Activated CD4-positive, alpha-beta T cell treated with anti-CD3 and anti-CD28 coated beads, Interleukin-10, Interleukin-2, amounts not matched to agents 100 ng/mL and 50 ng/mL, durations not matched to agents 16 hours and 8 hours (primary cell): ENCODE measurements around the gene MLNR.

Experiments used
- DNase-seq: peaks from one replicate; pipeline ENCODE4 v3.0.0-alpha.2; 2020

The MLNR gene, protein sequence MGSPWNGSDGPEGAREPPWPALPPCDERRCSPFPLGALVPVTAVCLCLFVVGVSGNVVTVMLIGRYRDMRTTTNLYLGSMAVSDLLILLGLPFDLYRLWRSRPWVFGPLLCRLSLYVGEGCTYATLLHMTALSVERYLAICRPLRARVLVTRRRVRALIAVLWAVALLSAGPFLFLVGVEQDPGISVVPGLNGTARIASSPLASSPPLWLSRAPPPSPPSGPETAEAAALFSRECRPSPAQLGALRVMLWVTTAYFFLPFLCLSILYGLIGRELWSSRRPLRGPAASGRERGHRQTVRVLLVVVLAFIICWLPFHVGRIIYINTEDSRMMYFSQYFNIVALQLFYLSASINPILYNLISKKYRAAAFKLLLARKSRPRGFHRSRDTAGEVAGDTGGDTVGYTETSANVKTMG

DNA sequence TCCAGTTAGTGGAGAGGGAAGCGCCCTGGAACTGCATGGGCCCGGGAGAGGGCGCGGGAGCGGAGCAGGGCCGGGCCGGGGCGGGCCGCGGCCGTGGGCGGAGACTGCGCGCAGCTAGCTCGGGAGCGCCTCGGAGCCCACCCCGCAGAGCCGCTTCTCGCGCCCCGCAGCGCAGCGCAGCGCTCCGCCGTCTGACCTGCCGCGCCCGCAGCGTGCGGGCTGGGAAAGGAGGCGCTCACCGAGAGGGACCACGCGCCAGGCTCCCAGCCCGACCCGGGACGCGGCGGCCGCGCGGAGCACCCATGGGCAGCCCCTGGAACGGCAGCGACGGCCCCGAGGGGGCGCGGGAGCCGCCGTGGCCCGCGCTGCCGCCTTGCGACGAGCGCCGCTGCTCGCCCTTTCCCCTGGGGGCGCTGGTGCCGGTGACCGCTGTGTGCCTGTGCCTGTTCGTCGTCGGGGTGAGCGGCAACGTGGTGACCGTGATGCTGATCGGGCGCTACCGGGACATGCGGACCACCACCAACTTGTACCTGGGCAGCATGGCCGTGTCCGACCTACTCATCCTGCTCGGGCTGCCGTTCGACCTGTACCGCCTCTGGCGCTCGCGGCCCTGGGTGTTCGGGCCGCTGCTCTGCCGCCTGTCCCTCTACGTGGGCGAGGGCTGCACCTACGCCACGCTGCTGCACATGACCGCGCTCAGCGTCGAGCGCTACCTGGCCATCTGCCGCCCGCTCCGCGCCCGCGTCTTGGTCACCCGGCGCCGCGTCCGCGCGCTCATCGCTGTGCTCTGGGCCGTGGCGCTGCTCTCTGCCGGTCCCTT, at the start of gene MLNR:
Gene MLNR, plus strand, starts transcription at position 303 of the 820 bp plus-strand sequence. Its CDS starts 0 bp downstream, at position 303.
- peak; percentile 43 for DNase-seq

DNA sequence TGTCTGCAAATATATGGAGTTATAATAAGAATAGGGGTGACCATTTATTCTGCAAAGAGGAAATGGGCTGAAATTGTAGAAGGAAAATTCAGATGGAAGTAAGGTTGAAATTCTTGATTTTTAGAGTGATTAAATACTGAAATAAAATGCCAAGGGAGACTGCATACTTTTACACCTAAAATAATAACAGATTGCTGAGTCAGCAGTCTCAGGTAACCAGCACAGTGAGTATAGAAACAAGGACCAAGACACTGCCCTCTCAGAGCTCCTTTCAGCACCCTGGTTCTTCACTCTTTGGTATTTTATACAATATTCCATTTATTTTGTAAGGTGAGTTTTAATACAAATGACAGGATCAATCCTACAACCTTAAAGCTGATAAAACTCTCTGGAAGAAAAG, 48.8 kb upstream of the MLNR start:
- no peak for DNase-seq

DNA sequence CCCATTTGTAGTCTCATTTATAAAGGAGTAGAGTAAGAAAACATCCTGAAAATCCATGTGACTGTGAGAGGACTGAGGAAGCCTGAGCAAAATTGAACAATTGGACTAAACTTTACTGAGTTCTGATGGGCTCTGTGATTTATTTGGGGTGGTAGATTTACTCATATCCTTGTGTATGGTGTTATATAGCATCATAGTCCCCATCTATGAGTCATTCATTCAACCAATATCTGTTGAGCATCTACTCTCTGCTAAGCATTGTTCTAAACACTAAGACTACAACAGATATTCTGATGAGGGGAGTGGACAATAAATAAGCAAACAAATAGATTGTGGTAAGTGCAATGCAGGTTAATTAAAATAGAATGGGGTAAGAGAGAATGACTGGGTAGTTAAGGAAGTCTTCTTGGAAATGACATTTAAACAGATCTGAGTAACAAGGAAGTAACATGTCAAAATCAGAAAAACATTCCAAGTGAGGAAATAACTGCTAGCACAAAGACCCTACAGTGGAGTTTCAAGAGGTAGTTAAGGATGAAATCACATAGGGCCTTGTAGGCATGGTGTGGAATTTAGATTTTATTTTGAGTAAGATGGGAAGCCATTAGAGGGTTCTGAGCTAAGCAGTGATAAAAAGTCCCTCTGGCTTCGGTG, 36.3 kb upstream of the MLNR start:
- DNase-seq = peak; percentile 18

DNA sequence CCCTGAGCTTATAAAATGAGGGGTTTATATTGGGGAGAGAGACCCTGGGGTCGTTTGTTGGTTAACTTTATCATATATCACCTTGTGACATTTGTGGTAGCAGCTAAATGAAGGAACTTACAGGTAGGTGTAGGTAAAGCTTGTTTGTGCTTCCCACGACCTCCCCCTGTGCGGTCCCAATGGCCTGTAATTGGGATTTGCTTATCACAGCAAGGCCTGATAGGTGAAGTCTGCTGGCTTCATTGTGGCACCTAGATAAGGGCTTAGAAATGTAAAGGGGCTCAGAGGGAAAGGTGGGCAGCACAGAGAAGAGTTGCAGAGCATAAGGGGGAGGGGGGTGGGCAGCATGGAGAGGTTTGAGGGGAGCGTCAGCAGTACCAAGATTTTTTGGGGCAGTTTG, 35.5 kb upstream of the MLNR start:
- no peak for DNase-seq

DNA sequence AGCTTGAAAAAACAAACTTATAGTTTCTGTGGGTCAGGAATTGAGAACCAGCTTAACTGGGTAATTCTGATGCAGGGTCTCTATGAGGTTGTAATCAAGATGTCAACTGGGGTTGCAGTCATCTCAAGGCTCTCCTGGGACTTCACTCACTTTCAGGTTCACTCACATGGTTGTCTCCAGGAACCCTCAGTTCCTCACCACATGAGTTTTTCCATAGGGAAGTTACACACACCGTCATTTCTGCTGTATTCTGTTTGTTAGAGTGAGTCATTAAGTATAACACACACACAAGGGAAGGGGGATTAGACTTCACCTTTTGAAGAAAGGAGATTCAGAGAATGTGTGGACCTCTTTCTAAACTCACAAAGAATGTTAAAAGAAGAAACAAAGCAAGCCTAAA, 34.9 kb upstream of the MLNR start:
- DNase-seq = peak; percentile 19

DNA sequence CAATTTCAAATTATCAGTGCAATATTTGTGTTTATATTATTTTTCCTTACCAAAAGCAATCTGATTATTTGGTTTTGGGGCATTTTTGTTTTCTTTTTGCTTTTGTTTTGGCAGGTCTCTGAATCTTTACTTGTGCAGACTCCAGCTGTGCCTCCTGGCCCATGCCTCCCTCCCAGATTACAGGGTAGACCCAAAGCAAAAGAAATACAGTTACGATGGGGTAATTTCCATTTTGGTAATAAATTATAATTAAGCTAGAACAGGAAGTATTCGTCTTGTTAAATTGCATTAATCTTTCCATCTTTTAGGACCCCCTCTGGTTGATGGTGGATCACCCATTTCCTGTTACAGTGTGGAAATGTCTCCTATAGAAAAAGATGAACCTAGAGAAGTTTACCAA, 29.2 kb upstream of the MLNR start:
- DNase-seq = no peak

DNA sequence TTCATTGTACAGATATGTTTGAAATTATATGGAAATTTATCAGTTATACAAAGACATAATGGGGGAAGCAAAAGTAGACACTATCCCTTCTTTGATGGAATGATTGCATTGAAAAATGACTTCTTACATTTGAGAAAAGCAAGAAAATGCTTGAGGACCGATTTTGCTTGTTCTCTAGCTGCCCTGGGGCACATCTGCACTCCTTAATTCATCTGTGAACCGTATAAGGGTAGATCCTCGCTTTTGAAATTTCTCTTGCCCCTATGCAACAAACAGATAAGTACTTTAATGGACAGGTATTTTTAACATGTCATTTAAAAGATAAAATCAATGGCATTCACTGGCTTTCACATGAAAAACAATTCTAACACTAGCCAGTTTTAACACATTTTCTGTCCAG, 13.5 kb upstream of the MLNR start:
- DNase-seq = no peak

DNA sequence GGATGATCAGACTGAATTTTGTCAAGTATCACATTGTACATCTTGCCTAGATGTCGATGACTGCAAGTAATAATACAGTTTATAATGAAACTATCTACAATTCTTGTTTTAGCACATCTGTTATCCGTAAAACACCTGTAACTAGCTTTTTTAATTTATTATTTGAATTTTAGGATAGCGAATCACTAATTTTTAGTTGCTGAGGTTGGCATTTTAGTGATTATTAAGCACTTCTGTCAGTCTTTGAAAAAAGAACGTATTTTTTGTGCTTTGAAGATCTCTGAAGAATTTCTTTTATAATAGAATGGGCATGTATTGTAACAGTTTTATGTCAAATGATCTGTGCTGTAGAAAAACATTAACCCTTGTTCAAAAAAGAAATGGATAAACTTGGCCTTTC, 11.5 kb upstream of the MLNR start:
- DNase-seq = no peak

DNA sequence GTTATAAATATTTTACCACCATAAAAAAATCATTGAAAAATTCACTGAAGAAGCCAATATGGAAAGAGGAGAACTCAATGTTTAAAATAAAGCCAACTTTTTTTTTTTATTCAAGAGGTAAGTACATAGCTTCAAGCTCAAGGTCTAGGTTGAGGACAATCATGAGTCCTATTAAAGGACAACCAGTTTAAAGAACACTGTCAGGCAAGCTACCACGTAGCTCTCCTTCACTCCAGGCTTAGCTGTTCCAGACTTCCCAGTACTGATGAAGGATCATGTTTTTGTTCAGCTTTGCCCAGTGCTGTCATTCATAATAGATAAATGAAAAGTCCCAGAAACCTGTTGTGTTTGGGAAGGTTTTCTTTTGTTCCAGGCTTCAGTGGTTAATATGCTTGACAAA, 10.0 kb upstream of the MLNR start:
- DNase-seq = no peak

DNA sequence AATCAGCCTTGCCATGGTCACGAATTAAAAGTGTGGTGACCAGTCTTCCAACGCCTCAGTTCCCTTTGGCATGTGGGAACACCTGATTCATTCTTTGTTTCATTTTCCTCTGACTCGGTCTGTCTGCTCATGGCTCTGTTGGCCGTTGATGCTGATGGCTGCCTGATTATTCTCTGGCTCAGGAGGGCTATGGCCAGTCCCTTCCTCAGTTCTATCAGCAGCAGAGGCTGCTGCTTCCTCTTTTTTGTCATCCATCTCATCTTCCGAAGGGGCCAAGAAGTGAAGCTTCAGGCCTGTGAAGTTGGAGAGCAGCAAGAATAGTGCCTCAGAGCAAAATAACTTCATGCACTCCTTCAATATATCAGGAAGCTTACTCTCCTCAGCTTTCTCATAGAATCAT, 9.5 kb upstream of the MLNR start:
- no peak for DNase-seq

DNA sequence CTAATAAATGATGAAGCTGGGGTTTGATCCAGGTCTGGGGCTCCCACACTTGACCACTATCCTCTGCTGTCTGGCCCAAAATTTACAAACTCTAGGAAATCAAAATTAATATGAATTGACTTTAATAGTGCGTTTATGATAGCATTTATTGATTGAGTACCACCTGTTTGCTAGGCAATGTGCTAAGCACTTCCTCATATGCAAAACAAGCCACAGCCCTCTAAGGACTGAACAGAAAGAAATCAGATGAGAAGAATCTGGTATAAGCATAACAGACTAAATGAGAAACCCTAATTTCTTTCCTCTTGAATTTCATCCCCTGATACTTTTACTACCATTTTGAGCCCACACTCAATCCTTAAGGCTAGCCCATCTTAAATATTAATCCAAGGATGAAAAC, 6.6 kb upstream of the MLNR start:
- DNase-seq = no peak

DNA sequence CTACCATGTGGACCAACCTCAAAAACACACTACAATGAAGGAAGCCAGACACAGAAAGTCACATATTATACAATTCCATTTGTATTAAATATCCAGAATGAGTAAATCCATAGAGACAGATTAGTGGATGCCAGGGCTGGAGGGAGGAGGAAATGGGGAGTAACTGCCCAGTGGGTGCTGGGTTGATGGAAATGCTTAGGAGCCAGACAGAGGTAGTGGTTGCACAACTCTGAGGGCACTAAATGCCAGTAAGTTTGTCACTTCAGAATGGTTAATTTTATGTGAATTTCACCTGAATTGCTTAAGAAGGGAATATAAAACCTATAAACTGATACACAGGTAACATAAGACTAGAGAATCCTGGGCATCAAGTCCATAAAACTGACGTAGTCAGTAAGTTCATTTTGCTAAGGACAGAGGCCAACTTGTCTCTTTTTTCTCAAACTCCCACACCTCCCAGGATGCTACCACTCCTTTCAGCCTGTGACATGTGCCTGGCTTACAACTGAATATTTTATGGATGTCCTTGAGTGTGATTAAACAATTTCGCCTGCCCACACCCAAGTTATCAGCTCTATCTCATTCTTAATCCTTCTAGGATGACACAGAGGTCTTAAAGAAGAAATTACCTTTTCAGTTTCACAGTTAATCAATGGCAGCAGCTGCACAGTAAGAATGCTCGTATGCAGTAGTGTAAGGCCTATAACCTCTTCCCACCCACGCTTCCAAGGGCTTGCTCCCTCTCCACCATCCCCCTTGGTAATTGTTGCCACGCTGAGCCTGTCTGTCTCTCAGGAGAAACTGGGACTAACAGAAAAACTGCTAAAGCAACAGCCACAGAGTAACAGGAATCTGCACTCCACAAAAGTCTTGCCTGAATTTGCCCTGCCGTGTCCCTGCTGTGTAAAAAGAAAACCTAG, 5.9 kb upstream of the MLNR start:
- no peak for DNase-seq

DNA sequence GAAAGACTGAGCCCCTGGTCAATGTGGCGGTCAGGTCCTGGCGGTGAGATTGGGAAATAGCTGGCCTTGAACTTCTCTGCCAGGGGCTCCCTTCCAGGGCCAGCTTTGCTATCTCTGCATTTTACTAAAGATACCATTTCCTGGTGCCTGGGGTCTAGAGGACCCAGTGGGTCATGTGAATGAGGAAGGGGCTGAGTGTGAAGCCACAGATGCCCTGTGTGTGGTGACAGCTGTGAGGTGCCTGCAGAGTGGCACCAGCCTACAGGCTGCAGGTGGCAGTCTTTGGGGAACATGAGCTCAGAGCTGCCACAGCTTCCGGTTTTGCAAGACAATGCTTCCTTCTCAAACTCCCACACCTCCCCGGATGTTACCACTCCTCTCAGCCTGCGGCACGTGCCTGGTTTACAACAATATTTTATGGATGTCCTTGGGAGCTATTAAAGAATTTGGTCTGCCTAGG, 5.2 kb upstream of the MLNR start:
- DNase-seq = peak; percentile 69

DNA sequence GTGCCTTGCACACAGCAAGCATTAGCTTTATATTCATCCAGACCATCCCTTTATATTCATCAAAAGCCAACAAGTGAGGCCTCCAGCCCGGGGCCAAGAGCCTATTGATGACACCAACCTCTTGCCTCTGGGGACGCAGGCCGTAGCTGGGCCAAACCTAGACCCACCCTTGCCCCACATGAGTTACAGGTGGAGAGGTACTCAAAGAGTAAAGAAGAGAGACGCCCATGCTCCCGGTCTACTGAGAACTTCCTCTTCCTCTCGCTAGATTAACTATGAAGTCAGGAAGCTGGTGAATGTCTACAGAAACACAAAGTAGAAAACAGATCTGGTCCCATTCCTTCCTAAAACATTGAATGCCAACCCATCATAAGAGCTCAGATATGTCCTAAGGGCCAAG, 3.8 kb upstream of the MLNR start:
- no peak for DNase-seq

DNA sequence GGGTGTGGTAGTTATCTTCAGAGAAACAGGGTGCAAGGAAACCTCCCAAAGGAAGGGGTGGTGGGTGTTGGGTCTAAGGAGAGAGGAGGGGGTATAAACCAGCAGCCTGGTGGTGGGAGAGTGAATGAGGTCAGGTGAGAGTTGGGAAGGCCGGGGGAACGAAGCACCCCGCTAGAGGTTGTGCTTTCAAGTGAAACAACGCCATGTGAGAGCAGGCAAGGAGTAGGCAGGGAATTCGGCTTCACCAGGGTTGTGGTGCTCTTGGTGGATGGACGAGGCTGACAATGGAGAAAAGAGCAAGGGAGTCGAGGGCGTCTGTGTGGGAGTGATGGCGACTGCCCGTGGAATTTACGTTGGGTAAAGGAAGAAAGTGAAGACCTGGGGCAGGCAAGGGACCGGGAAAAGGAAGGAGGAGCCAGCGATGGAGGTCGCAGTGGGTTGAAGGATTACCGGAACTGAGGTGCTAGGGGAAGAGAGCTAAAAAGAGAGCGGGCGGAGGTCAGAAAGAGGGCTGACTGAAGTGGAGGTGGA, 2.1 kb upstream of the MLNR start:
- DNase-seq = no peak

DNA sequence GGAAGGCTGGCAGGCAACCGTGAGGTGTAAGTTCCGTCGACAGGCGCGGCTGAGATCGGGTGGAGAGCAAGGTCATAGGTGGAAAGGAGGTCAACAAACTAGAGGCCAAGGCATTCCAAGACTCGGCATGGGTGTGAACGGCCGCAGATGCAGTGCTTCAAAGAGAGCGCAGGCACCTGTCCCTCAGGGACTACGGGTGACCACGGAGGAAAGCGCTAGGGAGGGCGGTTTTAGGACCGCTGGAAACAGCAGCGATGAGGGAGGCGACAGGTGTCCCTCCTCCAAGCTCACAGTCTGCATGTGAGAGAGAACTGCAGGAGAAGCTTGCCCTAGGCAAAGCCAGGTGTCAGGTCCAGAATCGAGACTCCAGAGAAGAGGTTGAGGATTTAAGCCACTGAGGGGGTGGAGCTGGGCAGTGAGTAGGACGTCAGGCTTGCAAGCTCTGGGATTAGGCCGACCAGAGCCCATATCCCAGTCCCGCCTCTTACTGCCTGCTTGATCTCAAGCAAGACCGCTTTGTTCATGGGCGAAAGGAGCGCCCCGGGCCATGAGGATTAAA, 1.6 kb upstream of the MLNR start:
- DNase-seq = no peak

DNA sequence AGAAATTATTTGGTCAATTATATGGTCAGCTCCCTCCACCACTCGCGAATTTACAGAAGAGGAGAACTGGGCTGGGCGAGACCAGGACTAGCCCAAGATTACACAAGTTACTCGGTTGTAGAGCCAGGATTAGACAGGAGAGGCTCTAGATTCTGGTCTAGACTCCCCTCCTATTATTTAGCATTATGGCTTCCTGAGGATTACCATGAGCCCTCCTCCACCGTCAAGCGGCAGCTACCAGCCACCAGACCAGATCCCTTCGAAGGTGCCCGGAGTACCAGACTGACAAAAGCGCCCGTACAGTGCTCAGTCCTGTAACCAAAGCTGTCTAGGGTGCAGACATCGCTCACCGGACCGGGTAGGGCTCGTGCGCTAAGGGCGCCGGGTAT, 497 bp upstream of the MLNR start:
- DNase-seq = no peak

DNA sequence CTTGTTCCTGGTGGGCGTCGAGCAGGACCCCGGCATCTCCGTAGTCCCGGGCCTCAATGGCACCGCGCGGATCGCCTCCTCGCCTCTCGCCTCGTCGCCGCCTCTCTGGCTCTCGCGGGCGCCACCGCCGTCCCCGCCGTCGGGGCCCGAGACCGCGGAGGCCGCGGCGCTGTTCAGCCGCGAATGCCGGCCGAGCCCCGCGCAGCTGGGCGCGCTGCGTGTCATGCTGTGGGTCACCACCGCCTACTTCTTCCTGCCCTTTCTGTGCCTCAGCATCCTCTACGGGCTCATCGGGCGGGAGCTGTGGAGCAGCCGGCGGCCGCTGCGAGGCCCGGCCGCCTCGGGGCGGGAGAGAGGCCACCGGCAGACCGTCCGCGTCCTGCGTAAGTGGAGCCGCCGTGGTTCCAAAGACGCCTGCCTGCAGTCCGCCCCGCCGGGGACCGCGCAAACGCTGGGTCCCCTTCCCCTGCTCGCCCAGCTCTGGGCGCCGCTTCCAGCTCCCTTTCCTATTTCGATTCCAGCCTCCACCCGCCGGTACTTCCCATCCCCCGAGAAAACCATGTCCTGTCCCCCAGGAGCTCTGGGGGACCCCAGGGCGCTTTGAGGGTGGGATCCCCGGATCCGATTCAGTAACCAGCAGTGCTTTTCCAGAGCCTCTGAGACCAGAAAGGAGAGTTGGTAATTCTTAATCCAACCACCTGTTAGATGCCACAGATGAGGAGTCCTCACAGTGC, 885 bp downstream of the MLNR start:
- peak; percentile 6 for DNase-seq

DNA sequence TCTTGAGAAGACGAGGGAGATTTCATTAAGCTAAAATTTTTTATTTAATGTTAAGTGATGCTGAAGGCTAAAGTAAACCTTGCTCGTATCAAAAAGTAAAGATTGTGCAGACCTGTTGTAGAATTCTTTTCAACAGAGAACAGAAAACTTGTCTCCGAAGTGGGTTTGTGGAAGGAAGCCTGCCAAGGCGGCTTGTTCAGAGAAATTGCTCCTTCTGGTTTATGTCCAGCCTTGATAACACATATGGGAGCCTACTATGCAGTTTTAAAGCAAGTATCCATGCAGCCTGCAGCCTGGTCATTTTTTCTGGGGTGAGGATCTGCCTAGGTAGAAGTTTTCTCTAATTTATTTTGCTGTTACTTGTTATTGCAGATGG, 1.4 kb downstream of the MLNR start:
- DNase-seq = no peak

DNA sequence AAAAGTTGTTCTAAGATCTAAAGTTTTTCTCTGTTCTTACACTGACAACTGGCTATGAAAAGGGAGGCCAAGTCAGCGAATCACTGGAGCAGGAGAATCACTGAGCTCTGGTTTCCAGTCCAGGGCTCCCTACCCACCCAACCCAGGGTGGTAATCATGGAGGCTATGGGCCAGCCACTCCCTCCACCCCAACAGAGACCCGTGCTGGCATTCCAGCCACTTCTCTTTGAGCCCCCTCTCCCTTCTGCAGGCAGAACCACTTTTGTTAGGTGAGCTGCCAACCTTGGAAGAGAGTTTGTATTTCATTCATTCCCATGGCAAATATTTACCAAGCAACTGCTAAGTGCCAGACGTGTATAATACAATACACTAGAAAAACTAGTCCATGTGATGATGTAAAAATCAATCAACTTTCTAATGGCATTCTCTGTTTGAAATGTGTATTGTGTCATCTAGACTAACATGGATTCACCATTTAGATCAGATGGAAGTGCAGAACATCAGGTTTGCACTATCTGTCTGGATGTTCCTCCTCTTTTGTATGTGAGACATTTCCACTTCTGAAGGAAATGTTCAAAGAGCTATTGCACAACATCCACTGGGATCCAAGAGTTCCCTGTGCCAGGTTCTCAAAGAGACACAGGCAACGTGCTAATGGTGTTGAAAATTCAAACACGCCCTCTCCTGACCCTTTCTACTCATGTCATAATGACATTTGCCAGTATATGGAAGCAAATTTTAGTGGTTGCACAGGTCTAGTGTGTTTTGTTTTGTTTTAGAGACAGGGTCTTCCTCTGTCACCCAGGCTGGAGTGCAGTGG, 5.3 kb downstream of the MLNR start:
- DNase-seq = no peak
